H9 (cell line): ENCODE measurements around the gene RABGAP1L. TPM values are rescaled to one million over a fixed set of nuclear protein-coding genes. Genes with fewer than 3 reads are reported as not detected.

Experiments used
- DNase-seq: peaks from one replicate; pipeline ENCODE4 v3.0.0-alpha.2; 2017
- H2AFZ ChIP-seq: one replicate; pipeline ENCODE4 v1.6.1; 2013; ENCODE audit warnings: mild to moderate bottlenecking, low read length, control low read depth, moderate library complexity
- H2AK5ac ChIP-seq: 2 replicates; pipeline ENCODE4 v1.6.1; 2013; ENCODE audit warnings: low read length, control low read depth, mixed read lengths; ENCODE audit not compliant: insufficient read length
- H2BK120ac ChIP-seq: one replicate; pipeline ENCODE4 v1.6.1; 2013; ENCODE audit warnings: low read depth, mild to moderate bottlenecking, low read length, control low read depth, inconsistent platforms; ENCODE audit not compliant: poor library complexity, severe bottlenecking
- H2BK12ac ChIP-seq: 2 replicates; pipeline ENCODE4 v1.6.1; 2013; ENCODE audit warnings: low read length, control low read depth, mixed read lengths, low read depth; ENCODE audit not compliant: insufficient read length
- H2BK15ac ChIP-seq: 2 replicates; pipeline ENCODE4 v1.6.1; 2013; ENCODE audit warnings: low read depth, low read length, control low read depth
- H2BK20ac ChIP-seq: one replicate; pipeline ENCODE4 v1.6.1; 2013; ENCODE audit warnings: low read depth, mild to moderate bottlenecking, low read length, control low read depth, inconsistent platforms; ENCODE audit not compliant: poor library complexity, severe bottlenecking
- H2BK5ac ChIP-seq: 2 replicates; pipeline ENCODE4 v1.6.1; 2013; ENCODE audit warnings: low read length, control low read depth, mixed read lengths; ENCODE audit not compliant: insufficient read length
- H3K14ac ChIP-seq: 2 replicates; pipeline ENCODE4 v1.6.1; 2013; ENCODE audit warnings: low read length, control low read depth; ENCODE audit not compliant: insufficient read depth
- H3K18ac ChIP-seq: 2 replicates; pipeline ENCODE4 v1.6.1; 2013; ENCODE audit warnings: low read depth, mild to moderate bottlenecking, mixed read lengths, low read length, control low read depth; ENCODE audit not compliant: insufficient read length
- H3K23ac ChIP-seq: 2 replicates; pipeline ENCODE4 v1.6.1; 2013; ENCODE audit warnings: low read length, control low read depth, mixed read lengths, low read depth; ENCODE audit not compliant: insufficient read length
- H3K23me2 ChIP-seq: 2 replicates; pipeline ENCODE4 v1.6.1; 2013; ENCODE audit warnings: low read depth, mild to moderate bottlenecking, mixed read lengths, low read length, control low read depth; ENCODE audit not compliant: insufficient read length, poor library complexity, severe bottlenecking
- H3K27ac ChIP-seq: 2 replicates; pipeline ENCODE4 v1.5.1; 2013; ENCODE audit warnings: low read length, control low read depth, mixed read lengths, low read depth; ENCODE audit not compliant: insufficient read length
- H3K27me3 ChIP-seq: 2 replicates; pipeline ENCODE4 v1.6.1; 2013; ENCODE audit warnings: low read length, control low read depth, inconsistent platforms; ENCODE audit not compliant: insufficient read depth
- H3K4ac ChIP-seq: 2 replicates; pipeline ENCODE4 v1.6.1; 2013; ENCODE audit warnings: low read depth, mild to moderate bottlenecking, control low read depth, inconsistent platforms, low read length, moderate library complexity
- H3K4me1 ChIP-seq: 2 replicates; pipeline ENCODE4 v1.6.1; 2013; ENCODE audit warnings: low read length, control low read depth, inconsistent platforms; ENCODE audit not compliant: insufficient read depth
- H3K4me2 ChIP-seq: 2 replicates; pipeline ENCODE4 v1.6.1; 2013; ENCODE audit warnings: low read length, control low read depth, mixed read lengths; ENCODE audit not compliant: insufficient read length, insufficient read depth
- H3K56ac ChIP-seq: 2 replicates; pipeline ENCODE4 v1.6.1; 2013; ENCODE audit warnings: low read depth, mild to moderate bottlenecking, mixed read lengths, low read length, control low read depth; ENCODE audit not compliant: insufficient read length
- H3K79me1 ChIP-seq: 2 replicates; pipeline ENCODE4 v1.6.1; 2013; ENCODE audit warnings: low read depth, mild to moderate bottlenecking, moderate library complexity, low read length, control low read depth, inconsistent platforms; ENCODE audit not compliant: insufficient read depth, poor library complexity, severe bottlenecking
- H3K79me2 ChIP-seq: 2 replicates; pipeline ENCODE4 v1.6.1; 2013; ENCODE audit warnings: low read length, control low read depth, inconsistent platforms; ENCODE audit not compliant: insufficient read depth
- H3K9ac ChIP-seq: 2 replicates; pipeline ENCODE4 v1.6.1; 2013; ENCODE audit warnings: low read length, control low read depth, mixed read lengths; ENCODE audit not compliant: insufficient read length; ENCODE audit errors: extremely low read depth
- H3K9me3 ChIP-seq: one replicate; pipeline ENCODE4 v1.6.1; 2013; ENCODE audit warnings: low read depth, low read length, inconsistent platforms; ENCODE audit not compliant: control insufficient read depth
- H3T11ph ChIP-seq: one replicate; pipeline ENCODE4 v1.6.1; 2013; ENCODE audit warnings: mild to moderate bottlenecking, low read length, control low read depth, inconsistent platforms
- H4K20me1 ChIP-seq: one replicate; pipeline ENCODE4 v1.6.1; 2013; ENCODE audit not compliant: control insufficient read depth, insufficient read length, insufficient read depth
- H4K5ac ChIP-seq: 2 replicates; pipeline ENCODE4 v1.6.1; 2013; ENCODE audit warnings: low read depth, mild to moderate bottlenecking, mixed read lengths, low read length, control low read depth; ENCODE audit not compliant: insufficient read length
- H4K8ac ChIP-seq: replicated peaks from 2 replicates; pipeline ENCODE4 v1.6.1; 2013; ENCODE audit warnings: low read length, control low read depth, mixed read lengths, low read depth; ENCODE audit not compliant: insufficient read length
- H4K91ac ChIP-seq: 2 replicates; pipeline ENCODE4 v1.6.1; 2013; ENCODE audit warnings: low read depth, mild to moderate bottlenecking, moderate library complexity, mixed read lengths, low read length, control low read depth; ENCODE audit not compliant: insufficient read length
- H3K27ac Mint-ChIP-seq, 3 experiments: 2 replicates in 2 of 3; 3 replicates in 1 of 3; pipeline ENCODE4 v1.8.0; 2020 to 2021; ENCODE audit warnings: mixed read lengths in 3 of 3, mild to moderate bottlenecking in 1 of 3, moderate library complexity in 1 of 3
- H3K27me3 Mint-ChIP-seq: 2 replicates; pipeline ENCODE4 v1.8.0; 2021; ENCODE audit warnings: low read depth, mild to moderate bottlenecking, moderate library complexity, mixed read lengths
- H3K36me3 Mint-ChIP-seq, 3 experiments: 2 replicates in 2 of 3; 3 replicates in 1 of 3; pipeline ENCODE4 v1.8.0; 2020 to 2021; ENCODE audit warnings: low read depth in 3 of 3, mixed read lengths in 3 of 3; ENCODE audit not compliant: insufficient read depth in 1 of 3
- H3K4me1 Mint-ChIP-seq, 2 experiments: 2 replicates each; pipeline ENCODE4 v1.8.0; 2020; ENCODE audit warnings: mixed read lengths in 2 of 2
- H3K4me3 Mint-ChIP-seq, 2 experiments: 2 replicates in 1 of 2; 3 replicates in 1 of 2; pipeline ENCODE4 v1.8.0; 2020 to 2021; ENCODE audit warnings: mild to moderate bottlenecking in 2 of 2, mixed read lengths in 2 of 2, moderate library complexity in 1 of 2
- H3K9me3 Mint-ChIP-seq, 2 experiments: 2 replicates in 1 of 2; 3 replicates in 1 of 2; pipeline ENCODE4 v1.8.0; 2020; ENCODE audit warnings: mild to moderate bottlenecking in 2 of 2, mixed read lengths in 2 of 2, moderate library complexity in 1 of 2
- CTCF ChIP-seq: fragments of 200-600 bp; sonication (generic); conservative IDR thresholded peaks from 3 replicates; pipeline ENCODE4 v1.8.0; 2021; ENCODE audit warnings: antibody characterized with exemption, mild to moderate bottlenecking
- WGBS: extraction: QIAGEN DNeasy Blood & Tissue Kit; methylation state at CpG from one replicate; pipeline ENCODE4 v1.1.7; 2013; ENCODE audit warnings: missing lambda C conversion rate, low lambda C conversion rate, mixed read lengths; ENCODE audit not compliant: insufficient read length; ENCODE audit errors: extremely low coverage; 5-methylcytosine and 5-hydroxymethylcytosine counted together
- total RNA-seq: library from RNA; stranded (reverse); gene quantifications from 2 replicates; pipeline ENCODE4 v1.2.1, GENCODE V29; 2021

The RABGAP1L gene
- total RNA-seq, 1 experiment from 2014 or later: 147 TPM

GRCh38 chr1:174166530-174167264, 7.4 kb downstream of the RABGAP1L start:
- Histone ChIP-seq H3K79me1 (no peaks in the 10 kb centered on the region), H3K4me2 (no peak overlapping the region), H3K79me2 (no peaks in the 10 kb centered on the region), H4K8ac (no peak overlapping the region), H2BK12ac (no peak overlapping the region), H3K9ac (no peak overlapping the region), H3K4me1 (no peaks in the 10 kb centered on the region), H3K4ac (no peak overlapping the region), H3K14ac (no peak overlapping the region), H4K20me1 (no peaks in the 10 kb centered on the region), H2BK20ac (no peak overlapping the region), H3K18ac (no peak overlapping the region), H3K27me3 (no peaks in the 10 kb centered on the region), H3K23me2 (no peaks in the 10 kb centered on the region), H2BK15ac (no peak overlapping the region), H2BK120ac (no peak overlapping the region), H3K27ac (no peak overlapping the region), H2BK5ac (no peak overlapping the region), H3K56ac (no peak overlapping the region), H2AK5ac (no peak overlapping the region), H4K5ac (no peak overlapping the region), H4K91ac (no peak overlapping the region), H3K9me3 (no peaks in the 10 kb centered on the region), H3T11ph (no peak overlapping the region), H3K23ac (no peak overlapping the region), H2AFZ (no peak overlapping the region)
- no peaks in the 10 kb centered on the region for H3K36me3 Mint-ChIP-seq
- peaks cover 10 to 11% of the 10 kb centered on the region in 2 experiments for H3K4me1 Mint-ChIP-seq
- H3K9me3 Mint-ChIP-seq: no peaks in the 10 kb centered on the region
- no peak overlapping the region; a peak in 1 of 7 replicates for H3K27ac Mint-ChIP-seq
- TF ChIP-seq CTCF: no peak
- no peak overlapping the region for H3K4me3 Mint-ChIP-seq
- no peaks in the 10 kb centered on the region; the same call in 1 of the 2 replicates for H3K27me3 Mint-ChIP-seq
- no peak for DNase-seq
- no CpG with 5 or more reads among the region's 5 CpGs for WGBS
